ENCODE results near the gene MKLN1.

GRCh38 chr7:131305152-131305551 is 22.5 kb upstream of the MKLN1 start:
- TF ChIP-seq PPARA (CRISPR knock-in tag; IDR thresholded peaks at IDR 0.05; ENCODE audit: borderline replicate concordance) (no peak), POU6F1 (CRISPR knock-in tag; IDR thresholded peaks at IDR 0.05; ENCODE audit: borderline replicate concordance, low read depth) (no peak), RARB (CRISPR knock-in tag; IDR thresholded peaks at IDR 0.05) (no peak), ZC3H10 (CRISPR knock-in tag; IDR thresholded peaks at IDR 0.05) (no peak), PATZ1 (CRISPR knock-in tag; IDR thresholded peaks at IDR 0.05; ENCODE audit: borderline replicate concordance) (no peak), BACH2 (CRISPR knock-in tag; IDR thresholded peaks at IDR 0.05; ENCODE audit: borderline replicate concordance) (no peak), CSRNP3 (CRISPR knock-in tag; IDR thresholded peaks at IDR 0.05) (no peak), TOX (CRISPR knock-in tag; IDR thresholded peaks at IDR 0.05; ENCODE audit: borderline replicate concordance) (no peak), ARNTL (CRISPR knock-in tag; IDR thresholded peaks at IDR 0.05; ENCODE audit: borderline replicate concordance, low read depth) (no peak), CREB5 (CRISPR knock-in tag; IDR thresholded peaks at IDR 0.05; ENCODE audit: low read depth) (no peak)

Measured in SK-N-SH treated with all-trans-retinoic acid at 6 μM for 48 hours (cell line).